Gastroesophageal sphincter (tissue), 4 donors: ENCODE results near the gene NAA10. TPM values are rescaled to one million over a fixed set of nuclear protein-coding genes. Genes with fewer than 3 reads are reported as not detected.

Source experiments
- ATAC-seq: fragments of 150-250 bp; one replicate; pipeline ENCODE4 v1.9.1; 2016; ENCODE audit warnings: mild to moderate bottlenecking, moderate library complexity
- H3K27ac ChIP-seq, 4 donors: fragments of 200-600 bp; sonication (generic) in 3 of 4; 1 replicate in 3 of 4; 2 replicates in 1 of 4; pipeline ENCODE4 v1.5.1; 2016 to 2019
- H3K27me3 ChIP-seq: fragments of 200-600 bp; sonication (generic); one replicate; pipeline ENCODE4 v1.5.1; 2019
- H3K36me3 ChIP-seq, 2 donors: fragments of 200-600 bp; sonication (generic); one replicate each; pipeline ENCODE4 v1.5.1; 2019; ENCODE audit warnings: control low read depth in 1 of 2
- H3K4me1 ChIP-seq, 3 donors: fragments of 200-600 bp; sonication (generic); 1 replicate in 2 of 3; 2 replicates in 1 of 3; pipeline ENCODE4 v1.5.1; 2016 to 2019; ENCODE audit warnings: control low read depth in 2 of 3
- H3K4me3 ChIP-seq, 2 donors: fragments of 200-600 bp; sonication (generic); one replicate each; pipeline ENCODE4 v1.5.1; 2019; ENCODE audit warnings: mild to moderate bottlenecking in 1 of 2, moderate library complexity in 1 of 2
- H3K9me3 ChIP-seq, 3 donors: fragments of 200-600 bp; sonication (generic); one replicate each; pipeline ENCODE4 v1.5.1; 2017 to 2019; ENCODE audit warnings: control low read depth in 2 of 3
- EP300 ChIP-seq: sonication (generic); formaldehyde crosslinking; IDR thresholded peaks from one replicate; pipeline ENCODE4 v1.6.1; 2017; ENCODE audit warnings: antibody characterized with exemption, mild to moderate bottlenecking
- POLR2A ChIP-seq, 2 donors: fragments of 450-650 bp; IDR thresholded peaks; one replicate each; pipeline ENCODE4 v1.6.1; 2017; ENCODE audit warnings: antibody characterized with exemption in 2 of 2, mild to moderate bottlenecking in 2 of 2, moderate library complexity in 1 of 2
- POLR2AphosphoS5 ChIP-seq: sonication (generic); formaldehyde crosslinking; IDR thresholded peaks from one replicate; pipeline ENCODE4 v1.6.1; 2017; ENCODE audit warnings: antibody characterized with exemption
- WGBS, 2 donors: methylation state at CpG; one replicate each; pipeline ENCODE4 v1.1.5; 2018; ENCODE audit warnings: low coverage in 1 of 2; 5-methylcytosine and 5-hydroxymethylcytosine counted together
- total RNA-seq, 4 donors: library from RNA; depleted of rRNA; stranded (reverse); fragments of >200 nt; gene quantifications; one replicate each; pipeline ENCODE4 v1.1.0, GENCODE V29; 2016
- TF ChIP-seq, protein P1 (sequence below), 4 experiments: fragments of 200-600 bp in 2 of 4; fragments of 450-650 bp in 2 of 4; sonication (generic) in 1 of 4; IDR thresholded peaks; one replicate each; pipeline ENCODE4 v1.5.1; 2017 to 2019; ENCODE audit warnings: antibody characterized with exemption in 4 of 4, mild to moderate bottlenecking in 2 of 4, moderate library complexity in 2 of 4

Gene NAA10
- total RNA-seq, 4 donors from 2014 or later = 68.3 to 103 (median 89.2) TPM

GRCh38 chrX:153948847-153949805 is 14.3 kb upstream of the NAA10 start:
- peak overlapping the region; percentile 39 to 89 (median 86) for H3K27ac ChIP-seq
- H3K4me1 ChIP-seq = peaks cover 0 to 74% (median 0%) of the 10 kb centered on the region in 3 donors
- 73% methylated on average over 3 of the region's 30 CpGs; no CpG with 5 or more reads in 1 of the 2 donors for WGBS, 2 donors
- no peaks in the 10 kb centered on the region for H3K27me3 ChIP-seq
- TF ChIP-seq POLR2A (IDR thresholded peaks at IDR 0.05) = no peak
- H3K9me3 ChIP-seq = no peaks in the 10 kb centered on the region
- H3K36me3 ChIP-seq = peaks cover 0 to 43% of the 10 kb centered on the region in 2 donors
- no peak overlapping the region for H3K4me3 ChIP-seq
- ATAC-seq = no peak

- H3K27ac ChIP-seq = peak overlapping the region; percentile 50 to 89 (median 86)
Measured at GRCh38 chrX:153948002-153948466, 13.2 kb upstream of the NAA10 start.

DNA sequence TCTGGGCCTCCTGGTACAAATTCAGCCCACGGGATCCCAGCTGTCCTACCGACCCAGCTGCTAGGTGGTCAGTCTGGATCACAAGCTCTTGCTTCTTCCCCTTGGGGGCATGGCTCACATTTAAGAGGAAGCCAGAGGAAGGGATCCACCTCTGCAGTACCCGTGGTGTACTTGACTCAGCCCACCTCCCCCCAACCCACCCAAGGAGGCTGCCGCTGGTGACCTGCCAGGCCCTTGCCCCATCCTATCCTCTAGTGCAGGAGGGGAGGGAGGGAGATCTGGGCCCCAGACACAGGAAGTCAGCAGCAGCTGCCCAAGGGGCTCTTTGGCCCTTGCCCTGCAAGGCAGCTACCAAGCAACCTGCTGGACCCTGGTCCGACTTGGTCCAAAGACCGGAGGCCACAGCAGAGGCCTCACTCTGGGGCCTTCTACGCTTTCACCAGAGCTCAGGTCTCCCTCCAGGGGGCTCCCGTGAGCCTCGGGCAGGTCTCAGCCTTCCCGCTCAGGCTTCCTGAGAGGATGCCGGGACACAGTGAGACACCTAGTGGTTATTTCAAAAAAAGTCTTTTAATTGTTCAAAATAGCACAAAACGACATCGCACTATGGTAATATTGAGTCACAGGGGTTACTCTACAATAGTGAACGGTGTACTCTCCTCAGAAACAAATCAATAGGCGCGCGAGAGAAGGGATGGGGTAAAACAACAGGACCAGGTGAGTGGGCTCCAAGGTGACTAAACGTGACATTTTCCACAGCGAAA is 12.4 kb upstream of the NAA10 start:
- ATAC-seq = peak; percentile 77
- TF ChIP-seq POLR2A (IDR thresholded peaks at IDR 0.05) (no peak), EP300 (no peak), POLR2AphosphoS5 (no peak)
- TF ChIP-seq, protein P1, sequence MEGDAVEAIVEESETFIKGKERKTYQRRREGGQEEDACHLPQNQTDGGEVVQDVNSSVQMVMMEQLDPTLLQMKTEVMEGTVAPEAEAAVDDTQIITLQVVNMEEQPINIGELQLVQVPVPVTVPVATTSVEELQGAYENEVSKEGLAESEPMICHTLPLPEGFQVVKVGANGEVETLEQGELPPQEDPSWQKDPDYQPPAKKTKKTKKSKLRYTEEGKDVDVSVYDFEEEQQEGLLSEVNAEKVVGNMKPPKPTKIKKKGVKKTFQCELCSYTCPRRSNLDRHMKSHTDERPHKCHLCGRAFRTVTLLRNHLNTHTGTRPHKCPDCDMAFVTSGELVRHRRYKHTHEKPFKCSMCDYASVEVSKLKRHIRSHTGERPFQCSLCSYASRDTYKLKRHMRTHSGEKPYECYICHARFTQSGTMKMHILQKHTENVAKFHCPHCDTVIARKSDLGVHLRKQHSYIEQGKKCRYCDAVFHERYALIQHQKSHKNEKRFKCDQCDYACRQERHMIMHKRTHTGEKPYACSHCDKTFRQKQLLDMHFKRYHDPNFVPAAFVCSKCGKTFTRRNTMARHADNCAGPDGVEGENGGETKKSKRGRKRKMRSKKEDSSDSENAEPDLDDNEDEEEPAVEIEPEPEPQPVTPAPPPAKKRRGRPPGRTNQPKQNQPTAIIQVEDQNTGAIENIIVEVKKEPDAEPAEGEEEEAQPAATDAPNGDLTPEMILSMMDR (IDR thresholded peaks at IDR 0.05) = peak in 3 of 4 experiments; percentile 73 to 87 (median 79)
- H3K27ac ChIP-seq = peak overlapping the region; percentile 50 to 89 (median 86)
- H3K9me3 ChIP-seq = no peaks in the 10 kb centered on the region
- no peak overlapping the region for H3K4me3 ChIP-seq
- H3K36me3 ChIP-seq = peaks cover 0 to 31% of the 10 kb centered on the region in 2 donors
- H3K27me3 ChIP-seq = no peaks in the 10 kb centered on the region
- WGBS, 2 donors = 0 to 45% methylated on average over 2 to 10 of the region's 19 CpGs
- peaks cover 0 to 61% (median 0%) of the 10 kb centered on the region in 3 donors for H3K4me1 ChIP-seq

More at GRCh38 chrX:153948002-153948466, 13.2 kb upstream of the NAA10 start:
- TF ChIP-seq POLR2AphosphoS5 (no peak), POLR2A (IDR thresholded peaks at IDR 0.05) (no peak), EP300 (no peak)
- TF ChIP-seq, protein P1 (IDR thresholded peaks at IDR 0.05) = no peak
- Histone ChIP-seq H3K4me3 (no peak overlapping the region), H3K9me3 (no peaks in the 10 kb centered on the region), H3K36me3 (peaks cover 0 to 37% of the 10 kb centered on the region in 2 donors), H3K4me1 (peaks cover 0 to 69% (median 0%) of the 10 kb centered on the region in 3 donors), H3K27me3 (no peaks in the 10 kb centered on the region)
- WGBS, 2 donors = no CpG with 5 or more reads among the region's 10 CpGs
- peak; percentile 19 for ATAC-seq

DNA sequence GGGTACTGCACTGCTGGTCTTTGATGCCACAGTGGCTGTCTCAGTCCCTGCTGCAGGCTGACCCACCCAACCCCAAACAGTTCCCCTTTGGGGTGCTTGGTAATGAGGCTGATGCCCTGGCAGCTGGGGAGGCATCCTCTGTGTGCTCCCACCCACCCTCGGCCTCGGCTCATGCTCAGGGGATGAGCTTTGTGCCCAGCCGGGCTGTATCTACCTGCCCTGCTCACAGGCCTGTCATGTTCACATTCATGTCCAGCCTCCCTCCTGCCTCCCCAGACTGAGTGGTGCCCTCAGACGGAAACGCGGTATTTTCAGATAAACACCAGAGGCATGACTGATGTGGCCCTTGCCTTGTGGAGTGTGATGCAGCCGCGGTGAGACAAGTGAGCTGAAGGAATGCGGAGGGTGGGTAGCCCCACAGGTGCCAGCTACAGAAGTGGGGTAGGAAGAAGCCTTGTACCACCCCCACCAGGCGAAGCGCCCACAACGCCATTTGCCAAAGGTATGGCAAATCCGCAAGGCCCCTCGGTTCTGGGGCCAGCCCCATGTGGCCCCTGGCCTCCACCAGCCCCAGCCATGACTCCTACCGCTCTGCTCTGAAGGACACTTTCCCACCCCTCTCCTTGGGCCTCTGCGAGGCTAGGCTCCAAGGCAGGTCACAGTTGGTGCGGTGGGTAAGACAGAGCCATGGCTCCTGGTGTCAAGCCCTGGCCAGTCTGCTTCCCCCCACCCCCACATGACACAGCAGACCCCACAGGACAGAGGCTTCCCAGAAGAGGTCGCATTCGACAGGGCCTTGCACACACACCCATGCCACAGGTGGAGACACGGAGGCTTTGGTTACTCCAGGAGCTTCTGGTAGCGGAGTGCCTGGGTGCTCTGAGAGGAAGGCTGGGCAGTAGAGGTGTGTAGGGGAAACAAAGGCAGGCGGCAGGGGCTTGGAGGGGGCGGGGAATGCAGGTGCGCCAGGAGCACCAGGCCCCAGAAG is 11.4 kb upstream of the NAA10 start:
- TF ChIP-seq POLR2A (IDR thresholded peaks at IDR 0.05) = no peak
- no peak for TF ChIP-seq POLR2AphosphoS5
- TF ChIP-seq, protein P1 (IDR thresholded peaks at IDR 0.05) = no peak
- TF ChIP-seq EP300 = no peak
- Histone ChIP-seq H3K4me3 (no peak overlapping the region), H3K36me3 (peaks cover 0 to 22% of the 10 kb centered on the region in 2 donors), H3K27me3 (no peaks in the 10 kb centered on the region), H3K27ac (peak overlapping the region in 3 of 4 donors; percentile 86 to 89 (median 87)), H3K9me3 (no peaks in the 10 kb centered on the region), H3K4me1 (peaks cover 0 to 51% (median 0%) of the 10 kb centered on the region in 3 donors)
- ATAC-seq = no peak
- WGBS, 2 donors = no CpG with 5 or more reads among the region's 24 CpGs
